ENCODE results near the gene UXS1.

UXS1 gene

DNA sequence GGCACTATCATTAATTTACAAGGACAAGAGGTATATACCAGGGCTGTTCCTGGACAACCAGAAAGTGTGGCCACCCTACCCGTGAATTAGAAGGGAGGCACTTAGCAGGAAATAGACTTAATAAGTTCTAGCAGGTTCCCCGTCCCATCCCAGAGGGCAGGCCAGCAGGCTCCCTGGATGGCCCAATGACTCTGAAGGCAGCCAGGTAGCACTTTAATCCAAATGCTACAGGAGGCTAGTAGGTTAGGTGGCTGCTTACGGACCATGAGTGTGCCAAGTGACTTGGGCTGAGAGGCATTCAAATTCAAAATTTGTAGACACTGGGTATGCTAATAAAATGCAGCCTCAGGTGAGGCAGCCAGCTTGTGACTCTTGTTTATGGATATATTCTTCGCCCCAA, 123.9 kb downstream of the UXS1 start:
- Histone ChIP-seq H3K27me3 (ENCODE audit: insufficient read depth, low read depth) (no peaks in the 10 kb centered on the region), H3K4me2 (no peak overlapping the region), H3K36me3 (ENCODE audit: insufficient read depth) (no peaks in the 10 kb centered on the region), H4K20me1 (ENCODE audit: insufficient read depth) (no peaks in the 10 kb centered on the region), H3K4me1 (ENCODE audit: low read depth, poor library complexity, severe bottlenecking) (no peaks in the 10 kb centered on the region), H3K79me2 (ENCODE audit: insufficient read depth, low read depth) (no peaks in the 10 kb centered on the region), H3K27ac (no peak overlapping the region), H3K4me3 (IDR thresholded peaks at IDR 0.05; ENCODE audit: insufficient read depth, low read depth, low read length) (no peak overlapping the region), H2AFZ (ENCODE audit: low read depth) (no peak overlapping the region), H3K9ac (no peak overlapping the region)
- TF ChIP-seq, protein P1, sequence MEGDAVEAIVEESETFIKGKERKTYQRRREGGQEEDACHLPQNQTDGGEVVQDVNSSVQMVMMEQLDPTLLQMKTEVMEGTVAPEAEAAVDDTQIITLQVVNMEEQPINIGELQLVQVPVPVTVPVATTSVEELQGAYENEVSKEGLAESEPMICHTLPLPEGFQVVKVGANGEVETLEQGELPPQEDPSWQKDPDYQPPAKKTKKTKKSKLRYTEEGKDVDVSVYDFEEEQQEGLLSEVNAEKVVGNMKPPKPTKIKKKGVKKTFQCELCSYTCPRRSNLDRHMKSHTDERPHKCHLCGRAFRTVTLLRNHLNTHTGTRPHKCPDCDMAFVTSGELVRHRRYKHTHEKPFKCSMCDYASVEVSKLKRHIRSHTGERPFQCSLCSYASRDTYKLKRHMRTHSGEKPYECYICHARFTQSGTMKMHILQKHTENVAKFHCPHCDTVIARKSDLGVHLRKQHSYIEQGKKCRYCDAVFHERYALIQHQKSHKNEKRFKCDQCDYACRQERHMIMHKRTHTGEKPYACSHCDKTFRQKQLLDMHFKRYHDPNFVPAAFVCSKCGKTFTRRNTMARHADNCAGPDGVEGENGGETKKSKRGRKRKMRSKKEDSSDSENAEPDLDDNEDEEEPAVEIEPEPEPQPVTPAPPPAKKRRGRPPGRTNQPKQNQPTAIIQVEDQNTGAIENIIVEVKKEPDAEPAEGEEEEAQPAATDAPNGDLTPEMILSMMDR (conservative IDR thresholded peaks at IDR 0.05; ENCODE audit: low read depth, low read length), result no peak

DNA sequence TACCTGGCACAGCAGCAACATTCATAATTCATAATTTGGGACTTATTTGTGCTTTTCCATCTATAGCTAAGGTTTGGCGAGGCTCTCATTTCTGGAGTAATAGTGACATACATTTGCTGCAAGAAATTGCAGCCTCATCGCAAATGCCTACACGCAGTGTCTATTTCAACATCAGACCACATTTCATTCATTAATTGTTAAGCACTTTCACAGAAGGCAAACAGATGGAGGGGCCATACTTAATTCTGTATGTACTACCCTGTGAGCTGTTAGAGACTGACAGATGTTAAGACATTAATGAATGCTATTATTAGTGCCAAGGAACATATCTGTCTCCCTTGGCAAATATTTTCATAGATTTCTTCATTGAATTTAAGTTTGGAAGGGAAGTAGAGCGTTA, 125.7 kb downstream of the UXS1 start:
- TF ChIP-seq, protein P1 (conservative IDR thresholded peaks at IDR 0.05; ENCODE audit: low read depth, low read length), result no peak

DNA sequence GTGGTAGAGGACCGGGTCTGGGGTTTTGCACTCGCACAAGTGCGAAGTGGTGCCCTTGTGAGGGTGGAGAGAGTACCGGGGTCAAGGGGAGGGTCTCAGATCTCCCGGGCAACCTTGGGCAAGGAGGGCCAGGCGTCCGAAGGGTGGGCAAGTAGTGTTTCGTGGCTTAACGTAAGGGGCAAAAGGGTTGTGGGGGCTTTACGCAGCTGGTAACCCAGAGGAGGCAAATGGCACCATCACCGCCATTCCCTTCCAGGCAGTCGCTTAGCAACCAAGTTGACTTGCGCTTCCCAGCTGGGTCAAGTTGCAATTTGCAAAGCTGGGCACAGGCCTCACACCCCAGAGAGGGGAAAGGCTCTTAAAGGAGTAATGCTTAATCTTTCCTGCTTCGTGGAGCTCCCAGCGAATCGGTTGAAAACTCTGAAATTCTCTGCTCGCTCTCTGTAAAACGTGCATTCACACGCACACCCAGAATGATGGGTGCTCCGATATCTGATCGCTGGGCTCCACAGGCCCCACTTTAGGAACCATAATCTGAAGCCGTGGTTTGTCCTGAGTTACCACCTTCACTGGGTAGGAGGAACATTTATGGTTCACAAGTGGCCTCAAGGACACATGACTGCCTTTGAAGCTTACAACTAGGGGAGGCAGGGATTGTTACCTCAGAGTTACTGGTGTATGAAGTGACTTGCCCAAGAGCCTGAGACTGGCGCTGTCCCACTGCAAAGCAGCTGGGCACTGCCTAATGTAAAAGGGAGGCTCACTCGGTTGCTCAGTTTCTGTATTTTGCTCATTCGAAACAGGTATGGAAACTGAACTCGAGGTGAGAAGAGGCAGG, 127.9 kb downstream of the UXS1 start:
- Histone ChIP-seq H2AFZ (ENCODE audit: low read depth) (no peak overlapping the region), H4K20me1 (ENCODE audit: insufficient read depth) (no peaks in the 10 kb centered on the region), H3K4me1 (ENCODE audit: low read depth, poor library complexity, severe bottlenecking) (no peaks in the 10 kb centered on the region), H3K27ac (no peak overlapping the region), H3K36me3 (ENCODE audit: insufficient read depth) (no peaks in the 10 kb centered on the region), H3K9ac (no peak overlapping the region), H3K79me2 (ENCODE audit: insufficient read depth, low read depth) (no peaks in the 10 kb centered on the region), H3K27me3 (ENCODE audit: insufficient read depth, low read depth) (no peaks in the 10 kb centered on the region), H3K4me3 (IDR thresholded peaks at IDR 0.05; ENCODE audit: insufficient read depth, low read depth, low read length) (no peak overlapping the region), H3K4me2 (no peak overlapping the region)
- TF ChIP-seq, protein P1 (conservative IDR thresholded peaks at IDR 0.05; ENCODE audit: low read depth, low read length), result no peak

More for the DNA sequence above, 125.7 kb downstream of the UXS1 start:
- Histone ChIP-seq H4K20me1 (ENCODE audit: insufficient read depth) (no peaks in the 10 kb centered on the region), H3K79me2 (ENCODE audit: insufficient read depth, low read depth) (no peaks in the 10 kb centered on the region), H3K27ac (no peak overlapping the region), H3K9ac (no peak overlapping the region), H3K4me1 (ENCODE audit: low read depth, poor library complexity, severe bottlenecking) (no peaks in the 10 kb centered on the region), H2AFZ (ENCODE audit: low read depth) (no peak overlapping the region), H3K4me3 (IDR thresholded peaks at IDR 0.05; ENCODE audit: insufficient read depth, low read depth, low read length) (no peak overlapping the region), H3K4me2 (no peak overlapping the region), H3K27me3 (ENCODE audit: insufficient read depth, low read depth) (no peaks in the 10 kb centered on the region), H3K36me3 (ENCODE audit: insufficient read depth) (no peaks in the 10 kb centered on the region)

DNA sequence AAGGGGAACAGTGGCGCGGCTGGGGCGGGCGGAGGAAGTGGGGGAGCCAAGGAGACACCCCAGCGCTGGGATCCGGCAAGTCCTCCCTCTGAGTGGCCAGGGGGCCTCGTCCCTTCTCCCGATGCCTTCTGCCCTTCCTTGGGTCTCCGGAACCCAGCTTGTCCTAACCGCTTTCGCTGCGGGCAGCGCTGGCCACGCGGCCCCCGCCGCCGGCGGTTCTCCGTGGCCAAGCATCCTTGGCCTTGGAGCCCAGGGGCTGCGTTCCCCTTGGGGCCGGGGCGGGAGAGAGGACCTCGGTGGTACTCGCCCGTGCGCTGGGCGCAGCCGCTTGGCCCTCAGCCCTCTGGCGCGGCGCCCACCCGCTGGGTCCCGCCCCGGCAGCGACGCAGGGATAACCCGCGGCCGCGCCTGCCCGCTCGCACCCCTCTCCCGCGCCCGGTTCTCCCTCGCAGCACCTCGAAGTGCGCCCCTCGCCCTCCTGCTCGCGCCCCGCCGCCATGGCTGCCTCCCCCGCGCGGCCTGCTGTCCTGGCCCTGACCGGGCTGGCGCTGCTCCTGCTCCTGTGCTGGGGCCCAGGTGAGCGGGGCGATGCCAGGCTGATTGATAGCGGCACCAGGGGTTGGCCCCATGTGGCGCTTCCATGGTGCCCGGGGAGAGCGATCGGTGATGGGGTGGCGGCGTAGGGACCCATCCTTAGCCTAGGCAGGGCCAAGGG, 128.7 kb downstream of the UXS1 start:
- Histone ChIP-seq H4K20me1 (ENCODE audit: insufficient read depth) (no peaks in the 10 kb centered on the region), H3K36me3 (ENCODE audit: insufficient read depth) (no peaks in the 10 kb centered on the region), H3K27ac (no peak overlapping the region), H3K79me2 (ENCODE audit: insufficient read depth, low read depth) (no peaks in the 10 kb centered on the region), H3K4me1 (ENCODE audit: low read depth, poor library complexity, severe bottlenecking) (no peaks in the 10 kb centered on the region), H3K4me2 (no peak overlapping the region), H3K27me3 (ENCODE audit: insufficient read depth, low read depth) (no peaks in the 10 kb centered on the region), H3K4me3 (IDR thresholded peaks at IDR 0.05; ENCODE audit: insufficient read depth, low read depth, low read length) (no peak overlapping the region), H3K9ac (no peak overlapping the region), H2AFZ (ENCODE audit: low read depth) (no peak overlapping the region)
- TF ChIP-seq, protein P1 (conservative IDR thresholded peaks at IDR 0.05; ENCODE audit: low read depth, low read length), result no peak

All from KMS-11 (cell line).